Gastroesophageal sphincter (tissue), 4 donors: ENCODE results near the gene IFT122. TPM values are rescaled to one million over a fixed set of nuclear protein-coding genes. Genes with fewer than 3 reads are reported as not detected.
A peak's percentile ranks its signal among the peaks of the same experiment; 100 is the strongest.

Source experiments
- ATAC-seq: fragments of 150-250 bp; one replicate; pipeline ENCODE4 v1.9.1; 2016; ENCODE audit warnings: mild to moderate bottlenecking, moderate library complexity
- H3K27ac ChIP-seq, 4 donors: fragments of 200-600 bp; sonication (generic) in 3 of 4; 1 replicate in 3 of 4; 2 replicates in 1 of 4; pipeline ENCODE4 v1.5.1; 2016 to 2019
- H3K27me3 ChIP-seq: fragments of 200-600 bp; sonication (generic); one replicate; pipeline ENCODE4 v1.5.1; 2019
- H3K36me3 ChIP-seq, 2 donors: fragments of 200-600 bp; sonication (generic); one replicate each; pipeline ENCODE4 v1.5.1; 2019; ENCODE audit warnings: control low read depth in 1 of 2
- H3K4me1 ChIP-seq, 3 donors: fragments of 200-600 bp; sonication (generic); 1 replicate in 2 of 3; 2 replicates in 1 of 3; pipeline ENCODE4 v1.5.1; 2016 to 2019; ENCODE audit warnings: control low read depth in 2 of 3
- H3K4me3 ChIP-seq, 2 donors: fragments of 200-600 bp; sonication (generic); one replicate each; pipeline ENCODE4 v1.5.1; 2019; ENCODE audit warnings: mild to moderate bottlenecking in 1 of 2, moderate library complexity in 1 of 2
- H3K9me3 ChIP-seq, 3 donors: fragments of 200-600 bp; sonication (generic); one replicate each; pipeline ENCODE4 v1.5.1; 2017 to 2019; ENCODE audit warnings: control low read depth in 2 of 3
- EP300 ChIP-seq: sonication (generic); formaldehyde crosslinking; IDR thresholded peaks from one replicate; pipeline ENCODE4 v1.6.1; 2017; ENCODE audit warnings: antibody characterized with exemption, mild to moderate bottlenecking
- POLR2A ChIP-seq, 2 donors: fragments of 450-650 bp; IDR thresholded peaks; one replicate each; pipeline ENCODE4 v1.6.1; 2017; ENCODE audit warnings: antibody characterized with exemption in 2 of 2, mild to moderate bottlenecking in 2 of 2, moderate library complexity in 1 of 2
- POLR2AphosphoS5 ChIP-seq: sonication (generic); formaldehyde crosslinking; IDR thresholded peaks from one replicate; pipeline ENCODE4 v1.6.1; 2017; ENCODE audit warnings: antibody characterized with exemption
- WGBS, 2 donors: methylation state at CpG; one replicate each; pipeline ENCODE4 v1.1.5; 2018; ENCODE audit warnings: low coverage in 1 of 2; 5-methylcytosine and 5-hydroxymethylcytosine counted together
- total RNA-seq, 4 donors: library from RNA; depleted of rRNA; stranded (reverse); fragments of >200 nt; gene quantifications; one replicate each; pipeline ENCODE4 v1.1.0, GENCODE V29; 2016
- TF ChIP-seq, protein P1 (sequence below), 4 experiments: fragments of 200-600 bp in 2 of 4; fragments of 450-650 bp in 2 of 4; sonication (generic) in 1 of 4; IDR thresholded peaks; one replicate each; pipeline ENCODE4 v1.5.1; 2017 to 2019; ENCODE audit warnings: antibody characterized with exemption in 4 of 4, mild to moderate bottlenecking in 2 of 4, moderate library complexity in 2 of 4

The IFT122 gene
- total RNA-seq, 4 donors from 2014 or later = 18.1 to 38.3 (median 26.8) TPM

DNA sequence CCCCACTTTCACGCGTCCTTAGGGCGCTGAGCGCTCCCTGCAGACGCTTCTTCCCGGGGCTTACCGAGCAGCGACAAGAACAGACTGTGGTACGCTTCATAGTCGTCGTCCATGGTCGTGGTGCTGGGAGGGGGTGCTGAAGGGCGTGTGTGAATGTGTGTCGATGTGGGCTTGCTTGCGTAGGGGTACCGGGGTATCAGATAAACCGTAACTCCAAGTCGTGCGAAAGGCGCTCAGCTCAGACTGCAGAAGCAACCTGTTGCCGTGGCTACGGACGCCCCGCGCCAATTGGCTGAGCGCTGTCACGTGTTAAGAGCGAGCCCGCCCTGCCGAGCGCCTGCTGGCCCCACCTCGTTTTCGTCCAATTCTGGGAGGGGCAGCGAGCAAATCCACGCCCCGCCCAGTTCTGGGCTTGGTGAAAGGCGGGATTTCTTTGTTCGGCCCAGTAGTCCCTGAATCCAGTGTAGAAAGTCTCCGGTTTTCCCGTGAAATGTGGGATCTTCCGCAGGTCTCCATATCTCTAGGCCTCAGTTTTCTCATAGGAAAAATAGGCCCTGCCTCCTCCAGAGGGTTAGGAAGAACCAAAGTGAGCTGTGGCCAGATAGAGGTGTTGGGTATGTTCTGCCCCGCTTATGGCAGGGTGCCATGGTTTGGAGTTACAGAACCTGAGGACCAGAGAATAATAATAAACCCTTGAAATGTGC, 11.5 kb upstream of the IFT122 start, which contains the start of gene EFCAB12:
Gene EFCAB12, minus strand, starts transcription at position 261 of the 704 bp plus-strand sequence. Its CDS starts 148 bp downstream, at position 113.
- Histone ChIP-seq H3K27ac (peak within 1 kb of the TSS in 3 of 4 donors; percentile 63 to 70 (median 64)), H3K36me3 (peaks cover 3 to 35% of the 10 kb centered on the region in 2 donors), H3K4me3 (peak within 1 kb of the TSS; percentile 45 to 59), H3K4me1 (peaks cover 0 to 16% (median 5%) of the 10 kb centered on the region in 3 donors), H3K27me3 (peaks cover 3% of the 10 kb centered on the region), H3K9me3 (no peaks in the 10 kb centered on the region)
- 0 to 57% methylated on average over 1 to 6 of the region's 42 CpGs for WGBS, 2 donors
- ATAC-seq = peak; percentile 98
- TF ChIP-seq, protein P1, sequence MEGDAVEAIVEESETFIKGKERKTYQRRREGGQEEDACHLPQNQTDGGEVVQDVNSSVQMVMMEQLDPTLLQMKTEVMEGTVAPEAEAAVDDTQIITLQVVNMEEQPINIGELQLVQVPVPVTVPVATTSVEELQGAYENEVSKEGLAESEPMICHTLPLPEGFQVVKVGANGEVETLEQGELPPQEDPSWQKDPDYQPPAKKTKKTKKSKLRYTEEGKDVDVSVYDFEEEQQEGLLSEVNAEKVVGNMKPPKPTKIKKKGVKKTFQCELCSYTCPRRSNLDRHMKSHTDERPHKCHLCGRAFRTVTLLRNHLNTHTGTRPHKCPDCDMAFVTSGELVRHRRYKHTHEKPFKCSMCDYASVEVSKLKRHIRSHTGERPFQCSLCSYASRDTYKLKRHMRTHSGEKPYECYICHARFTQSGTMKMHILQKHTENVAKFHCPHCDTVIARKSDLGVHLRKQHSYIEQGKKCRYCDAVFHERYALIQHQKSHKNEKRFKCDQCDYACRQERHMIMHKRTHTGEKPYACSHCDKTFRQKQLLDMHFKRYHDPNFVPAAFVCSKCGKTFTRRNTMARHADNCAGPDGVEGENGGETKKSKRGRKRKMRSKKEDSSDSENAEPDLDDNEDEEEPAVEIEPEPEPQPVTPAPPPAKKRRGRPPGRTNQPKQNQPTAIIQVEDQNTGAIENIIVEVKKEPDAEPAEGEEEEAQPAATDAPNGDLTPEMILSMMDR (IDR thresholded peaks at IDR 0.05) = no peak
- TF ChIP-seq POLR2AphosphoS5 = peak; percentile 58

DNA sequence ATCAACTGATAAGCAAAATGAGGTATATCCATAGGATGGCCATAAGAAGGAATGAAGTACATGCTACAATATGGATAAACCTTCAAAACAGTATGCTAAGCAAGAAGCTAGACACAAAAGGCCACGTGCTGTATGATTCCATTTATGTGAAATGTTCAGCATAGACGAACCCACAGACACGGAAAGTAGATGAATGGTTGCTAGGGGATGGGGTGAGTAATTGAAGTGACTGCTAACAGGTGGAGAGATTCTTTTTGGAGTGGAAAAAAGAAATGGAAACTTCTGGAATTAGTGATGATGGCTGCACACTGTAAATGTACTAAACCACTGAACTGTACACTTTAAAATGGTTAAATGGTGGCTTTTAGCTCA, 11.0 kb upstream of the IFT122 start:
- WGBS, 2 donors = 42 to 56% methylated on average over 3 of the region's 3 CpGs
- Histone ChIP-seq H3K36me3 (peaks cover 3 to 41% of the 10 kb centered on the region in 2 donors), H3K27me3 (peaks cover 3% of the 10 kb centered on the region), H3K4me3 (peak overlapping the region in 1 of 2 donors; percentile 59), H3K4me1 (peaks cover 0 to 16% (median 5%) of the 10 kb centered on the region in 3 donors), H3K27ac (peak overlapping the region in 3 of 4 donors; percentile 63 to 70 (median 64)), H3K9me3 (no peaks in the 10 kb centered on the region)
- ATAC-seq = no peak
- TF ChIP-seq POLR2A (IDR thresholded peaks at IDR 0.05) (no peak), EP300 (no peak), POLR2AphosphoS5 (no peak)
- TF ChIP-seq, protein P1 (IDR thresholded peaks at IDR 0.05) = no peak

DNA sequence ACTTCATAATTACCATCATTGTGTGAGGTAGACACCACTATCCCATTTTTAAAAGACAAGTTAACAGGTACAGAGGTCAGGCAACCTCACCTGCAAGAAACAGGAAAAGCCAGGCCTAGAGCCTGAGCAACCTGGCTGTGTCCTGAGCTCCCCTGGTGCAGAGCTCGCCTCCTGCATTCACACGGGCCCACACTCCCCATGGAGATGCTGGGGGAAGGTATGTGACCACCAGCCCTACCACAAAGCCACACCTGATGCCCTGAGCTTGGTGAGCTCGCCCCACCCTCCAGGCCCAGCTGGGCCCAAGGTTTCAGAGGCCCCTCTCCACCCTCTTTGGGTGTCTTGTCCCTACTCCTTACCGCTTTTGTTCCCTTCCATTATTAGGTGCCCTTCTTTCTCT, 10.4 kb upstream of the IFT122 start:
- H3K4me3 ChIP-seq = no peak overlapping the region
- no peaks in the 10 kb centered on the region for H3K9me3 ChIP-seq
- peak overlapping the region in 1 of 4 donors; percentile 70 for H3K27ac ChIP-seq
- ATAC-seq = no peak
- peaks cover 0 to 17% (median 5%) of the 10 kb centered on the region in 3 donors for H3K4me1 ChIP-seq
- TF ChIP-seq POLR2A (IDR thresholded peaks at IDR 0.05) = no peak
- TF ChIP-seq EP300 = no peak
- TF ChIP-seq, protein P1 (IDR thresholded peaks at IDR 0.05) = no peak
- TF ChIP-seq POLR2AphosphoS5 = no peak
- 77 to 100% methylated on average over 1 to 4 of the region's 4 CpGs for WGBS, 2 donors
- peaks cover 3 to 43% of the 10 kb centered on the region in 2 donors for H3K36me3 ChIP-seq
- peaks cover 3% of the 10 kb centered on the region for H3K27me3 ChIP-seq

DNA sequence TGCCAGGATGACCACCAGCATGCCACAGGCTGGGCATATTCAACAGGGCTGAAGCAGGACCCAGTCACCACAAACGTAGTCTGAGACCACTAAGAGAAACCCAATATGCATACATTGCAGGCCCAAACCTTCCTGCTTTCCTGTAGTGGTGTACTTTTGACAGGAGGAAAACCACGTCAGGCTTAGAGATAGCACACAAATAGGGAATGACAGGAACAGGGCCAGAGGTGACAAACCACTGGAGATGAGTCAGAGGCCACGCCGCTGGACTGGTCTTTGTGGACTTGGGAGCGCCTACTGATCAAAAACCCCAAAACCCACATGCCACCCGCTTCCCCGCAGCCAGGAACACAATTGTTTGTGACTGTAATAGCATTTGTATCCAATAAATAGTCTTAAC, 8.0 kb upstream of the IFT122 start:
- no peak for ATAC-seq
- no peak for TF ChIP-seq POLR2A (IDR thresholded peaks at IDR 0.05)
- TF ChIP-seq, protein P1 (IDR thresholded peaks at IDR 0.05) = no peak
- no peak for TF ChIP-seq POLR2AphosphoS5
- no peak for TF ChIP-seq EP300
- peaks cover 3 to 60% of the 10 kb centered on the region in 2 donors for H3K36me3 ChIP-seq
- no peak overlapping the region for H3K4me3 ChIP-seq
- WGBS, 2 donors = 83 to 90% methylated on average over 2 to 7 of the region's 7 CpGs
- H3K4me1 ChIP-seq = peaks cover 0 to 39% (median 5%) of the 10 kb centered on the region in 3 donors
- H3K27ac ChIP-seq = no peak overlapping the region
- H3K27me3 ChIP-seq = no peaks in the 10 kb centered on the region
- no peaks in the 10 kb centered on the region for H3K9me3 ChIP-seq

DNA sequence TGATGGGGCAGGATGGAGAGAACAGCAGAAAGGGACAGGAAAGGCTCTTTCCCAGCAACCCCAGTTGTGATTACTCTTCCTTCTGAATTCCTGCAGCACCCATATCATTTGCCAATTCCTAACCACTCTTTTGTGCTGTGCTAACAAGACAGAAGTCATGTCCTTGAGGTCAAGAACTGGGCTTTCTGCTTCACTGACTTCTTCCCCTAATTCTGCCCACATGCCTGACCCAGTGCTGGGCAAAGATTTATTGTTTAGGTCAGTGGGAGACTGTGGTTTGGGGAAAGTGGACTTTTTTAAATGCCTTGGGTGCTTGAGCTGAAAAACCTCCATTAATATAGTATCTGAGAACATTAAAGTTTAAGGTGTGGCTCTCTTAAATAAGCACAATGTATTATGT, 7.4 kb upstream of the IFT122 start:
- Histone ChIP-seq H3K9me3 (no peaks in the 10 kb centered on the region), H3K4me3 (no peak overlapping the region), H3K27me3 (no peaks in the 10 kb centered on the region), H3K36me3 (peaks cover 3 to 66% of the 10 kb centered on the region in 2 donors), H3K4me1 (peaks cover 0 to 43% (median 5%) of the 10 kb centered on the region in 3 donors), H3K27ac (no peak overlapping the region)
- ATAC-seq = no peak
- TF ChIP-seq EP300 (no peak), POLR2A (IDR thresholded peaks at IDR 0.05) (no peak), POLR2AphosphoS5 (no peak)
- TF ChIP-seq, protein P1 (IDR thresholded peaks at IDR 0.05) = no peak
